GM21381 (cell line): ENCODE data around the gene GPR37L1.

ENCODE experiments used
- ATAC-seq: cut with Tn5 transposase; IDR thresholded peaks from one replicate; pipeline ENCODE4 v1.9.1; 2021; ENCODE audit warnings: mild to moderate bottlenecking, moderate library complexity; ENCODE audit not compliant: unreplicated experiment

GPR37L1 gene, protein sequence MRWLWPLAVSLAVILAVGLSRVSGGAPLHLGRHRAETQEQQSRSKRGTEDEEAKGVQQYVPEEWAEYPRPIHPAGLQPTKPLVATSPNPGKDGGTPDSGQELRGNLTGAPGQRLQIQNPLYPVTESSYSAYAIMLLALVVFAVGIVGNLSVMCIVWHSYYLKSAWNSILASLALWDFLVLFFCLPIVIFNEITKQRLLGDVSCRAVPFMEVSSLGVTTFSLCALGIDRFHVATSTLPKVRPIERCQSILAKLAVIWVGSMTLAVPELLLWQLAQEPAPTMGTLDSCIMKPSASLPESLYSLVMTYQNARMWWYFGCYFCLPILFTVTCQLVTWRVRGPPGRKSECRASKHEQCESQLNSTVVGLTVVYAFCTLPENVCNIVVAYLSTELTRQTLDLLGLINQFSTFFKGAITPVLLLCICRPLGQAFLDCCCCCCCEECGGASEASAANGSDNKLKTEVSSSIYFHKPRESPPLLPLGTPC

DNA sequence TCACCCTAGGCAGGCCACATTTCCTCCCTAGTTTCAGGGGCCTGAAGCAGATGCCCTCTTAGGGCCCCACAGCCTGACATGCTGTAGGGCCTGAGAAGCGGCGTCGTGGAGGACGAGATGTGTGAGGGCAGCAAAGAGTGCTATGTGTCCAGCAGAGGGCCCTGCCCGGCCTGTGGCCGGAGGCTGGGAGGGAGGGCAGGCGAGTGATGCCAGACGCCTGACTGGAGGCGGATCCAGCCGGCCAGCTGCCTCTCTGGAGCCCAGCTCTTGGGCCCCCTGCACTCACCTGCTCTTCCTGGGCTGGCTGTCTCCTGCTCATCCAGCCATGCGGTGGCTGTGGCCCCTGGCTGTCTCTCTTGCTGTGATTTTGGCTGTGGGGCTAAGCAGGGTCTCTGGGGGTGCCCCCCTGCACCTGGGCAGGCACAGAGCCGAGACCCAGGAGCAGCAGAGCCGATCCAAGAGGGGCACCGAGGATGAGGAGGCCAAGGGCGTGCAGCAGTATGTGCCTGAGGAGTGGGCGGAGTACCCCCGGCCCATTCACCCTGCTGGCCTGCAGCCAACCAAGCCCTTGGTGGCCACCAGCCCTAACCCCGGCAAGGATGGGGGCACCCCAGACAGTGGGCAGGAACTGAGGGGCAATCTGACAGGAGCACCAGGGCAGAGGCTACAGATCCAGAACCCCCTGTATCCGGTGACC is at the start of gene GPR37L1:
GPR37L1 (plus strand) TSS at position 279 of the 697 bp plus-strand sequence; CDS start at position 326, 47 bp downstream.
- ATAC-seq, result no peak

DNA sequence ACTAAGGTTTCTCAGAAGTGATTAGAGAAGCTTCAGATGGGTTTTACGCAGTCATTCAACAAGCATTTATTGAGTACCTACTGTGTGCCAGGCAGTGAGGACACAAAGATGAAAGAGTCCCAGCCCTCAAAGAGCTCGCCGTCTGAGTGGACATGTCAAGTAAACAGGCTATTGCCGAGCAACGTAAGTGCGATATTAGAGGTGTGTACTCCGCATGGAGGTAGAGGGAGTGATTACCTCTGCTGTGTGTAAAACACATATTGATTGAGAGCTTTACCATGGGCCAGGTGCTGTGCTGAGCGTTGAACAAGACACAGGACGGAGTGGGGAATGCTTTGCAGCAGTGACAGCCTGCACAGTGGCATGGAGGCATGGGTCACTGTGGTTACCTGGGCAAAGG is 49.5 kb upstream of the GPR37L1 start:
- ATAC-seq, result no peak

DNA sequence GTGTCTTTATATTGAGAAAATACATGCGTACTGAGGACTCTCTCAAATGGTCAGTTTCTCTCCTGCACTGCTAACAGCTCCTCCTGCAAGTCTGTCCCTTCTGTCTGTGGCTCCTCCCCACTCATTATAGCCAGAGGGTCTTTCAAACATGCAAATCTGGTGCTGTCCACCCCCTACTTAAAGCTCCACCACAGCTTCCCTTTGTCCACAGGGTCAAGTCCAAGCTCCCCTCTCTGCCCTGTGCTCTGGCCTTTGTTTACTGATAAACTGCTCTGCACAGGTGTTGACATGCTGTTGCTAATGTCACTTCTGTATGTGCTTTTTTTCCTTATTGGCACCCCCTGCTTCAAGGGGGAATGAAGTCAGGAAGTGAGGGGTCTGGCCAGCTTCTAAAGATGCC is 47.7 kb upstream of the GPR37L1 start:
- ATAC-seq, result no peak

DNA sequence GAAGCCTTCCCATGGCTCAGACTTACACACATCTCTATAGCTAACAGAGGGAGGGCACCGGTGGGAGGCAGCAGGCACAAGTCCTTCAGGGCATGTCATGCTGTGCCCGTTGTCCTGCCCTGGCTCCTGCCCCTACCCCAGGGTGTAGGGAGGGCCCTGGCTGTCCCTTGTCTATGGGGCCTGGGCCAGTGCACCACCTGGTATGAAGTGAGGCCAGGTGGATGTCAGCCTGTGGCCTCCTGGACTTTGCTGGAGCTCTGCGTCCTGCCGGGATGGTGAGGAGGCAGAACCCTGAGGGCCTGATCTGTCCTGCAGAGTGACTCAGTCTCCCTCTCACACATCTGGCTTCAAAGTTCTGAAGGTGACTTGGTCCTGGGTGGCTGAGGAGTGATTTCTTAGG is 47.3 kb upstream of the GPR37L1 start:
- ATAC-seq, result no peak

DNA sequence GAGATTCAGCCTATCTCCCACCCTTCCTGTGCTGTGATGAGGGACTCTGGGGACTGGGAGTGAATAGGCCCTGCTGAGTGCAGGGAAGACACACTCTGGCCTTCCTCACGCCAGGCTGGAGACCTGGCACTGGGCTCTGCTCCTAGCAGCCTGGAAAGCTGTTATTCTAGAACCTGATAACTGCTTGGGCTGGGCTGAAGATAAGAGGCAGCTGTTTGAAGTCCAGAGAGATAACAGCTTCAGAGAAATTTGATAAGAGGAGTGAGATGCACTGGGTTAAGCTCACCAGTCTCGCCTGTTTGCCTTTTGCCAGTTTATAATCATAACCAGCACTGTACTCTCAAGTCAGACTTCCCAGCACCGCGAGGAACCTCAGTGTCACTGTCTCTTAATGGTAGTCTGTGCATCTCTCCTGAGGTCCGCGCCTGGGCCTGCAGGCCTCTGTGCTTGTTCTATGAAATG is 46.6 kb upstream of the GPR37L1 start:
- no peak for ATAC-seq

DNA sequence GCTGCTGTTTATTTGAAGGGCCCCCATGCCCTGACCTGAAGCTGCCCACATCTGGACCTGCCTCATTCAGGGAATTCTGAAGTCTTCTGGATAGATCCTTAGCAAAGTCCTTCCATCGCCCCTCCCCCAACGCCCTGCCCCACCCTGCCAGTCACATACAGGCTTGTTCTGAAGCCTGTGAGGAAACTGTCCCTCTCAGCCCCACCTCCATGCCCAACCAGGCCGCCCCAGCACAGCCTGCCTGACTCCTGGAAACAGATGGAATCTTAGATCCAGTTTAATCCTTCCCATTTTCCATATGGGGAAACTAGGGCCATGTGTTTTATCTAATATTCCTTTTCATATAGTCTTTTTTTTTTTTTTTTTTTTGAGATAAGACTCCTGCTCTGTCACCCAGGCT is 44.5 kb upstream of the GPR37L1 start:
- ATAC-seq, result no peak

DNA sequence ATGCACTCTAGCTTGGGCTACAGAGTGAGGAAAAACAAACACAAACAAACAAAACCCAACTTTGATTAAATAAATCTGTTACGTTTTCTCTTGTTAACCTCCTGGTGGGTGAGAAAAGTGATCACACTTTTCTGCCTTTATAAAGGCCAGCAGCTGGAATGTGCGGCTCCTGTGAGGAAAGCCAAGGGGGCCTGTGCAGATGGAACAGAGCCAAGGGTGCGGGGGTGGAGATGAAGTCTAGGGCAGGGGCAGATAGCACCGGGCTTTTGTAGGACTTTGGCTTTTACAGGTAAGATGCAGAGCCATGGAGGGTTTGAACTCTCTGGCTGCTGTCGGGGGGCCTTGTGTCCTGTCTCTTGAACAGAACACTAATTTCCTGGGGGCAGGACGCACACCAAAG is 40.7 kb upstream of the GPR37L1 start:
- ATAC-seq, result no peak

DNA sequence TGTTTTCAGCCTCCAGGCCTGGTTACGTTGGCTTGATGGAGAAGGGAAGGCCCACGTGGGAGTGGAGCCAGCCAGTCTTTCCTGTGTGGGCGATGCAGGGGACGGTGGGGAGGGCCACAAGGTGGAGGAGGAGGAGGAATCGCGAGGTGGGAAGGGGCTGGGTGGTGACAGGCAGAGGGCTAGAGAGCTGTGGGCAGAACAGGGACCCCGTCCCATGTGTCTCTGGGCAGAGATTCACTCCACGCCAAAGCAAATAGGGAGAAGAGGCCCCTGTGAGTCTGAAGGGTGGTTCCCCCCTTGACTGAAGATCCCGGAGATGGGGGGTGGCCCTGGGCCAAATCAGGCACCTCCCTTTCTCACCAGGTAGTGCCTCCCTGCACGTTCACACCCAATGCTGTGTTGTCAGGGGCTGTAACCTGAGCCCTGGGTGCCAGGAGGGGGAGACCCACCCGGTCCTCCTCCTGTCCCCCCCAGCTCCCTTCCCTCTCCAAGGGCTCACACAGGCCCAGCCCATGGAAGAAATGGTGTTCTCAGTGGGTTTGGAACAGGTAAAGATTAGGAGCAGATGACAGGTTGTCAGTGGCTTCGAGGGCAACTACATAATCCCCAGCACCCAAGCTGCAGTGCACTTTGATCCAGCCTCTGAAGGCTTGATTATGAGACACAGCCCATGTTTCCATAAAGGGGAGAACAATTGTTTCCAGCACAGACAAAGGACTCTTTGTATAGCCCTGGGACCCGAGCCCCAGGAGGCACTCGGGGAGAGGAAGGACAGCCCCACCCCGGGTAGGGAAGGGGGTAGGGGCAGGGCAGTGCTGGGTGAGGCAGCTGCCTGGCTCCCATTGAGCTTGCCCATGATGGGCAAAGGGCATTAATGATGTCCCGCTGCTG is 37.7 kb upstream of the GPR37L1 start:
- no peak for ATAC-seq

DNA sequence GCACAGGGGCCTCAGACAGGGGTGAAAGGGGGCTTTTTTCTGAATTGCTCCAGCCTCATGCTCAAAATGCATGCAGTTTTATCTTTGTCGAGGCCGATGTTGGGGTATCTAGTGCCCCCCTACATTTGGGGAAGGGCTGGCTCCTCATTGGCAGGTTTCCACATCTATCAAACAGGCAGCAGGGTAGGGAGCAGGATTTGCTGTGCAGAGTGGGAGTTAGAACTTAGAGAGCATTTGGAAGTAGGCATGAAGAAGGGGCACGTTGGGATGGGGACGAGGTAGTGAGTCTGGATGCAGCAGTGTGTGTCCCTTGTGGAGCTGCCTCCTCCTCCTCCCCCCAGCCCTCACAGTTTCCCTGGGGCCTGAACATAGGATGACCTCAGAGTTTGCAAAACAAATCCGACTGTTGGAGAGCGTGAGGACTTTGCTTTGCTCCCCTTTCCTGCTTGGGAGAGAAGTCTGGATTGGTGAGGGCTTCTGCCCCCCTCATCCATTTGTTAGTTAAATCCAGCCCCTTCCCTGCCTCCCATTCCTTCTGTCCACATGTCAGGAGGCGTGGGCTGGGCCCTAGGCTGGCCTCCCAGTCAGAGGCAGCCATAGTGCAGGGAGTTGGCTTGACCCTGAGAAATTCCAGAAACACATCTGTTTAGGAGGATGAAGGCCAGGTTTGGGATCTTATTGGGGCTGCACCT is 36.9 kb upstream of the GPR37L1 start:
- no peak for ATAC-seq

DNA sequence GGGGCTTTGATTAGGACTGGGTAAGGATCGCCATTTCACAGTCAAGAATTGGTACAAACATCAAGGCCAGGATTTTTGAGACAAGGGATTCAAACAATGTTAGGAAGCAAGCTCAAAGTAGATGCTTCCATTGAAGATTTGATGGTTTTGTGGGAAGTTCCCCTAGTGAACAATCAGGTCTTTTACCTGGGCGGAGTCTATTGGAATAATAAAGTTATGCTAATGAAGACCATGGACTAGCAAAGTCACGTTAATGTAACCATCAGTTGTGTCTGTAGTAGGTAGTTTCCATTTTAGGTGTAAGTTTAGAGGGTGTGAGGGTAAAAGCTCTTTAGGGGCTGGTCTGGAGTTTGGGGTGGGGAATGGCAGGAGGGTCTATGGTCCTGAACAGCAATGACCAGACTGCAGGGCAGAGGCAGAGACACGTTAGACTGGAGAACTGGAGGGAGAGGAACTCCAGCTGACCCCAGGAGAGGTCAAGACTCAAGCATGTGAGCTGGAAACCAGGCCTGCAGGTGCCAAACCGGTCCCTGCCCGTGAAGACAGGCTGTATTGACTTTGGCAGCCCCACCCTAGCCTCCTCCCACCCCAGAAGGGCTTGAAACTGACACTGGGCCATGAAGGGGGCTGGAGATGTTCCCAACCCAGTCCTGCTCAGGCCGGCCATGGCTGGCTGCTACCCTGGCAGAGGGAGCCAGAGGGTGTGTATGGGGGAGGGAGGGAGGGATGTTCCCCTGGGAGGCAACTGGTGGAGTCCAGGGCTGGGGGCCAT is 36.0 kb upstream of the GPR37L1 start:
- no peak for ATAC-seq

DNA sequence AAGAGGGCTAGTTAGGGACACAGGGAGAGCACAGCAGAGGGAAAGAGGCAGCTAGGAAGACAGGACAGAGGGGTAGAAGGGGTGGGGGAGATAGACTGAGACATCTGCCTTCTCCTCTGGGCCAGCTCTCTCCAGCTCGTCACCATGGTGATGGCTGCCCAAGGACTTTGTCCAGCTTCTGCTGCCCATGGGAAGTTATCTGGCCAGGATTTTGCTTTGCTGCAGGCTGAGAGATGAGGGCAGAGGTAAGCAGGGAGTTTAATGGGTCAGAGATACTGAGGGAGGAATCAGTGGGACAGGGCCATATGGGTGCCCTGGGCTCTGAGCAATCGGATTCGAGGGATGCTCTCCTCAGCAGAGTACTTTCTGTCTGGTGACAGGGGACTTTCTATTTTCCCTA is 34.5 kb upstream of the GPR37L1 start:
- no peak for ATAC-seq

DNA sequence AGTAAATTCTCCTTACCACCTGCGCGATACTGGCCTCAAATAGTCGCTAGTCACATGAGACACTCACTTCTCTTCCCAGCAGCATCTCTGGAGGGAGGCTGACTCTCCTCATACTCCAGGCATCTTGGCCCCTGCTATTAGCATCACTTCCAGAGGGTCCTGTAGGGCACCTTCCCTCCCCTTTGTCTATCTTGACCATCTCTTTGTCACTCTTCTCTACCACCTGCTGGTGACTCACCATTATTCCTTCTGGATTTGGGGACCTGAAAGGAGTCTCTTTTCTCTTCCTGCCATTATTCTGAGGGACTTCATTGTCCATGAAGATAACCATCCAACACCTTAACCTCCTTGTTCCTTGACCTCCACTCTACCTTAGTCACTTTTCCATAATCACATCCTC is 31.7 kb upstream of the GPR37L1 start:
- ATAC-seq, result no peak

DNA sequence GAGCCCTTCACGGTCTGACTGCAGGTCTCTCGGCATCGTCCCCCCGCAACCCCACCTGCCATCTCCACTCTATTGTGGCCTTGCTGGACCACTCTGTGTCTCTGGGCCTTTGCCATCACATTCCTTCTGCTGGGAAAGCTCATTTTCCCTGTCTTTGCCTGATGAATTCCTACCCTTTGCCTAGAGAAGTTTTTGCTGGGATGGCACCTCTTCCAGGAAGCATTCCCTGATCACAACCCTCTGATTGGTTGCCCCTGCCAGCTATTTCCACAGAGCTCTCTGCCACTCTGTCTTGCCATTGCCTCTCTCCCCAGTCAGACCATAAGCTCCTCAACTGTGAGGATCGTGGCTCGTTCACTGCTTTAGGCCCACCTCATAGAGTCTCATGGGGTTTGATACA is 28.9 kb upstream of the GPR37L1 start:
- no peak for ATAC-seq

DNA sequence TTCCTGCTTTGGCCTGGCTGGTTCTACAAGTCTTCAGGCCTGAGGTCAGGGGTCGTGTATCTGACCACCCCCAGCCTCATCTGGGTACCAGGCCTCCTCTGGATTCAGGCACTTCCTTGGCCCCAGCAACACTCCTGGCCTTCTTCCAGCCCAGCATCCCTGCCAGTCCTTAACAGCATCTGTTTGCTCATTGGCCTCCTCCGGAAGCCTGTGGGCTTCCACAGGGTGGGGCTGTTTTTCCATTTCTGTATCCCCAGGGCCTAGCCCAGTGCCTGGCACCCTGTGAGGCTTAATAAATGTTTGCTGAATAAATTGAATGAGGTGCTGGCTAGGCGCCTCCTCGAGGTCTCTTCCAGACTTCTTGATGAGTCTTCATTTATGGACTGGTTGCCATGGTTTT is 21.5 kb upstream of the GPR37L1 start:
- ATAC-seq, result no peak

DNA sequence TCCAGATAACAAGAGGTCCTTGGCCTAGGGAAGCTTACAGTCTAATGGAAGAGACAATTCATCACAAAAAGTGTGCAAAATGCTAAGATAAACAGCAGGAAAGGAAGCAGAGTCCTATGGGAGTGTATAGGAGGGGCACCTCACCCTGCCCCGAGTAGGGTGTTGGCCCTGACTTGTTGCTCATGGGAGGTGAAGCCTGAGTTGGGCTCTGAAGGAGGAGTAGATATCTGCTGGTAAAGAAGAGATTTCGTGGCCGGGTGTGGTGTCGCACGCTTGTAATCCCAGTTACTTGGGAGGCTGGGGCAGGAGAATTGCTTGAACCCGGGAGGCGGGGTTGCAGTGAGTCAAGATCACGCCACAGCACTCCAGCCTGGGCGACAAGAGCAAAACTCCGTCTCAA is 18.6 kb upstream of the GPR37L1 start:
- ATAC-seq, result no peak

DNA sequence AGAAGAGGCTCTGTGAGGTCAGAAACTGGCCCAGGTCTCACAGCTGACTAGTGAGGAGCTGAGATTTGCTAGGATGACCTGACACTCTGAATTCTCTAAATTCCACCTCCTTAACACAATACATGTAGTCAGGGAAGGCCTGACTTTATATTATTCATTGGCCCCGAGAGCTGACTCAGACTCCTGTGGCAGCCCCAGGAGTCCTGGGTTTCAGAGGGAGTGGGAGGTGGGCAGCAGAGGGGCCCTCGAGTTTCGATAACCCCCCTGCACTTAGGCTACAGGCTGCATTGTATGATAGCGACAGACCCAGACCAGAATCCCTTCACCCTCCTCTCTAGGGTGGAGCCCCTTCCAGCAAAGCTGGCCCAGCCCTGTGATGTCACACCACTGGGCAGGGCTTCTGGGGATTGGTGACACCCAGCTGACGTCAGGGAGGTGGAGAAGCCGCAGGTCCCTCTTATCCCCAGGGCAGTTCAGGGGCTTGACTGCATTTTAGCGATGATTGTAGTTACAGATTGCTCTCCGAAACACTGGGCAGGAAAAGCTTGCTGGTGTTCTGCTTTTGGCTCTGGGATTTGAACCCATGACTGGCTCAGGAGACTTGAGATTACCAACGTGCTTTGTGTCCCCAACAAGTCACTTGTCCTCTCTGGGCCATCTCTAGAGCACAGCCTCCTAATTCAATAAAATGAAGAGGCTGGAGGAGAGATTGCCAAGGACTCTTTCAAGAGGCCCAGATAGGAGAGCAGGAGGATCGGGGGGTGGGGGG is 17.0 kb upstream of the GPR37L1 start:
- ATAC-seq, result no peak

DNA sequence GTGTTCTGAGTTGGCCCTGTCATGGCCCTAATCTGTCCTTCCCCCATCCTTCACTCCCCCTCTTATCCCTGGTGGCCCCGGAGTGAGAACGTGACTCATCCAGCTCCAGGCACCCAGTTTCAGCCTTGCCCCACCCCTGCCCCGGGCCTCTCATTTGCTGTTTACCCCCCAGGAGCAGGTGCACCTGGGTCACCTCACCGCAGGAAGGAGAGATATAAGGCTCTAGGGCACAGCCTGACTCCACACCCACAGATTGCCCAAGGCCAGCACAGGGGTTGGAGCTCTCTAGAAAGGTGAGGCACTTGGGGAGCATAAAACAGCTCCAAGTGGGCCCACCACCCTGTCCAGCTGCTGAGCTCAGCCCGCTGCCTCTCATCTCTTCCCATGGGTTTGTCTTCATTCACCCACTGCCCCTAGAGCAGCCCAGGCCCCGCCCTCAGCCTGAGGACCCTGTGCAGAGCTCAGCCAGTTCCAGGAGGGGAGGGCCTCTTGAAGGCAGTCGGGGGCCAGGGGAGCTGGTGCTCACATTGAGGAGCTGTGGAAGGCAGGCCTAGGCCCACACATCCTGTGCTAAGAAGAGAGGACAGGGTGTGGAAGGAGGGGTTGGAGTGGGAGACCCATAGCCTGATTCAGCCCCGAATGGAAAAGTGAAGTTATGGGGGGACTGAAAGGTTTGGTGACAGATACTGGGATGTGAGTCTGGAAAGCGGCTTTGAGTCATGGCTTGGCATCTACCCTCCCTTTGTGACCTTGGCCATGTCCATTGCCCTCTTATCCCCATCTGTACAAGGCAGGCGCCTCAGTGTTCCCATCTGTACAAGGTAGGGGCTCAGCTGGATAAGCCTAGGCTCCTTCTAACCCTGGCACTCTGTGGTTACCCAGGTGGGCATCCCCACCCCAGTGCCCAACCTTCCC is 16.1 kb upstream of the GPR37L1 start:
- no peak for ATAC-seq

DNA sequence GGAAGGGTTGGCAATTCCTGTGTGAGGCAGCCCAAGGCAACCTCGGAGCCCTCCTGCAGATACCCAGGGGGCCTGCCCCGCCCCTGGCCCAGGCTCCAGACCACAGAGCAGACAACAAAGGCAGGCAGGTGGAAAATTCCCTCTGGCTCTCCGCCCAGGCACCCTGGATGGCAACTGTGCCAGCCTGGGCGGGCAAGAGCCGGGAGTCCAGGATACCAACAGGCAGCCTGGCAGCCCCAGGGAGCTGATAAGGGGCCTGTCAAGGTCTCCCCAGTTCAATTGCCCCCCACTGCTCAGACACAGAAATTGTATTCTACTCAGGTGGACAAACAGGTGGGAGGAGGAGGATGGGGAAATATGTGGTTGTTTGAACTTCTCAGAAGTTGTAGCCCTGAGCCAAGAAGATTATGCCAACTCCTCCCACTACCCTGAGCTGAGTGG is 15.4 kb upstream of the GPR37L1 start:
- ATAC-seq, result no peak
